Upper lobe of left lung (tissue), 4 donors: ENCODE measurements around the gene NRP1.

Source experiments
- POLR2A ChIP-seq, 4 donors: fragments of 450-650 bp; IDR thresholded peaks; one replicate each; pipeline ENCODE4 v1.5.1; 2016 to 2017; ENCODE audit warnings: antibody characterized with exemption in 4 of 4, mild to moderate bottlenecking in 2 of 4
- TF ChIP-seq, protein P1 (sequence below), 6 experiments: fragments of 450-650 bp in 4 of 6; fragments of 200-600 bp in 2 of 6; sonication (generic) in 2 of 6; IDR thresholded peaks; one replicate each; pipeline ENCODE4 v1.5.1; 2016 to 2019; ENCODE audit warnings: antibody characterized with exemption in 6 of 6

DNA sequence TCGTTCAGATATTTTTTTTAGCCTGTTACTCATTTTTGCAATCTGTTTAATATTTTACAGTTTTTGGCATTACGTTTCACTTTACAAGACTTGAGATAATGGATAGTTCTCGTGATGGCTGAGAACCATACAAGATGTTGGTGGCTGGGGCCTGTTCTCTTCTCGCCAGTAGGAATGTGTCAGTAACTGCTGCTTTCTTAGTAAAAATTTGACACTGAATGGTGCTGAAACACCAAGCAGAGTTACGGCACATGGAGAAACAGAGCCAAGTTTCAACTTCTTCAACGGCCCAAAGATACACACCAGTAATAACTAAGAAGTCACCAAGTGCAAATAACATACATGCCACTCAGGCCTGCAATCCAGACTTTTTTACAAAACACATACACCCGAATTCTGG, 130.4 kb downstream of the NRP1 start:
- TF ChIP-seq POLR2A (IDR thresholded peaks at IDR 0.05), result no peak
- TF ChIP-seq, protein P1, sequence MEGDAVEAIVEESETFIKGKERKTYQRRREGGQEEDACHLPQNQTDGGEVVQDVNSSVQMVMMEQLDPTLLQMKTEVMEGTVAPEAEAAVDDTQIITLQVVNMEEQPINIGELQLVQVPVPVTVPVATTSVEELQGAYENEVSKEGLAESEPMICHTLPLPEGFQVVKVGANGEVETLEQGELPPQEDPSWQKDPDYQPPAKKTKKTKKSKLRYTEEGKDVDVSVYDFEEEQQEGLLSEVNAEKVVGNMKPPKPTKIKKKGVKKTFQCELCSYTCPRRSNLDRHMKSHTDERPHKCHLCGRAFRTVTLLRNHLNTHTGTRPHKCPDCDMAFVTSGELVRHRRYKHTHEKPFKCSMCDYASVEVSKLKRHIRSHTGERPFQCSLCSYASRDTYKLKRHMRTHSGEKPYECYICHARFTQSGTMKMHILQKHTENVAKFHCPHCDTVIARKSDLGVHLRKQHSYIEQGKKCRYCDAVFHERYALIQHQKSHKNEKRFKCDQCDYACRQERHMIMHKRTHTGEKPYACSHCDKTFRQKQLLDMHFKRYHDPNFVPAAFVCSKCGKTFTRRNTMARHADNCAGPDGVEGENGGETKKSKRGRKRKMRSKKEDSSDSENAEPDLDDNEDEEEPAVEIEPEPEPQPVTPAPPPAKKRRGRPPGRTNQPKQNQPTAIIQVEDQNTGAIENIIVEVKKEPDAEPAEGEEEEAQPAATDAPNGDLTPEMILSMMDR (IDR thresholded peaks at IDR 0.05), result no peak
